Panc1 (cell line): ENCODE results near the gene SYNDIG1L. TPM values are rescaled to one million over a fixed set of nuclear protein-coding genes. Genes with fewer than 3 reads are reported as not detected.

Source experiments
- ATAC-seq: fragments of 200-7000 bp; cut with Tn5 transposase; 2 replicates; pipeline ENCODE4 v1.9.1; 2020; ENCODE audit warnings: mild to moderate bottlenecking, moderate library complexity
- BruUV-seq: library from RNA; stranded (reverse); fragments of 400-500 nt; replicated peaks from 2 replicates; lab custom pipeline; 2021; lab: Mats Ljungman, UMichigan
- CTCF ChIA-PET: fragments of 300-600 bp; sonication (Branson Sonifier 250); formaldehyde crosslinking; loops from one replicate; lab custom pipeline; 2022; ENCODE audit warnings: antibody characterized with exemption; lab: Charles Lee
- POLR2A ChIA-PET: fragments of 300-600 bp; sonication (Branson Sonifier 250); formaldehyde crosslinking; loops from one replicate; lab custom pipeline; 2022; ENCODE audit warnings: antibody characterized with exemption; lab: Charles Lee
- DNase-seq: peaks from one replicate; pipeline ENCODE4 v3.0.0-alpha.2; 2010; ENCODE audit warnings: low read depth, low spot score
- H3K27ac ChIP-seq: 2 replicates; pipeline ENCODE4 v1.5.1; 2011; ENCODE audit warnings: mild to moderate bottlenecking, low read length, inconsistent platforms
- H3K27me3 ChIP-seq: fragments of 200-500 bp; sonication (Bioruptor generic); 2 replicates; pipeline ENCODE4 v1.6.0; 2014; ENCODE audit warnings: low read length, inconsistent platforms; ENCODE audit not compliant: control insufficient read depth, insufficient read depth
- H3K36me3 ChIP-seq: fragments of 200-500 bp; sonication (Bioruptor generic); 2 replicates; pipeline ENCODE4 v1.5.1; 2014; ENCODE audit warnings: inconsistent platforms, mild to moderate bottlenecking, low read length, moderate library complexity; ENCODE audit not compliant: control insufficient read depth, insufficient read depth
- H3K4me1 ChIP-seq: 2 replicates; pipeline ENCODE4 v1.5.1; 2011; ENCODE audit warnings: inconsistent platforms, mild to moderate bottlenecking, low read length, moderate library complexity; ENCODE audit not compliant: control insufficient read depth, insufficient read depth
- H3K4me3 ChIP-seq, 2 experiments: 2 replicates each; pipeline ENCODE4 v1.5.1; 2011 to 2012; ENCODE audit warnings: low read depth in 2 of 2, low read length in 2 of 2, mild to moderate bottlenecking in 2 of 2, inconsistent platforms in 1 of 2, moderate library complexity in 1 of 2
- H3K9me3 ChIP-seq: fragments of 200-500 bp; sonication (Bioruptor generic); 2 replicates; pipeline ENCODE4 v1.5.1; 2014; ENCODE audit warnings: low read depth, mild to moderate bottlenecking, inconsistent platforms, low read length, moderate library complexity; ENCODE audit not compliant: control insufficient read depth, insufficient read depth
- CTCF ChIP-seq: fragments of 450-650 bp; IDR thresholded peaks from 2 replicates; pipeline ENCODE4 v1.5.1; 2017; ENCODE audit warnings: mild to moderate bottlenecking
- POLR2AphosphoS5 ChIP-seq: IDR thresholded peaks from 2 replicates; pipeline ENCODE4 v1.6.1; 2012; ENCODE audit warnings: mild to moderate bottlenecking, low read depth, low read length, moderate library complexity
- REST ChIP-seq, 2 experiments: IDR thresholded peaks; 2 replicates each; pipeline ENCODE4 v1.6.1; 2011 to 2012; ENCODE audit warnings: low read depth in 2 of 2, control low read depth in 1 of 2, low read length in 1 of 2, mild to moderate bottlenecking in 1 of 2, moderate library complexity in 1 of 2; ENCODE audit not compliant: insufficient read depth in 1 of 2
- SIN3A ChIP-seq: IDR thresholded peaks from 2 replicates; pipeline ENCODE4 v1.6.1; 2012; ENCODE audit warnings: low read depth, mild to moderate bottlenecking, low read length, moderate library complexity, borderline replicate concordance; ENCODE audit not compliant: insufficient read depth
- TCF7L2 ChIP-seq: IDR thresholded peaks from 2 replicates; pipeline ENCODE4 v1.6.1; 2011; ENCODE audit warnings: mild to moderate bottlenecking, low read depth, low read length, inconsistent platforms
- in situ Hi-C: cut with HindIII; loops from 2 replicates; pipeline ENCODE4 v1.10.0; 2016; ENCODE audit warnings: low sequenced_read_pairs, low pct_unique_long_range_greater_than_20kb
- intact Hi-C: fragments of 100-400 bp; cut with micrococcal nuclease; formaldehyde crosslinking; loops from one replicate; pipeline ENCODE4 v1.10.0; 2022; ENCODE audit not compliant: unreplicated experiment
- total RNA-seq: library from RNA; stranded (reverse); gene quantifications from one replicate; pipeline ENCODE4 v1.2.1, GENCODE V29; 2021; ENCODE audit not compliant: unreplicated experiment

The SYNDIG1L gene
- total RNA-seq, 1 experiment from 2014 or later: not detected

- Histone ChIP-seq H3K4me1 (no peaks in the 10 kb centered on the region), H3K27me3 (no peaks in the 10 kb centered on the region), H3K9me3 (no peaks in the 10 kb centered on the region), H3K36me3 (no peaks in the 10 kb centered on the region), H3K27ac (peak overlapping the region; percentile 39; the same call in 1 of the 2 replicates), H3K4me3 (no peak overlapping the region)
- DNase-seq: peak; percentile 67
- ATAC-seq: peak; percentile 86
- intact Hi-C loops (loop anchor here (1.0 kb wide), 1 partner anchor 117 kb away; no protein-coding TSS in a partner anchor), in situ Hi-C loops (no loop called here)
- CTCF ChIA-PET: no interaction called here
- TF ChIP-seq SIN3A: no peak
- peak; percentile 90 for TF ChIP-seq CTCF
- TF ChIP-seq TCF7L2: no peak
- POLR2A ChIA-PET: no interaction called here
- BruUV-seq: no TSS peak
Observed at GRCh38 chr14:74362361-74362915, 63.6 kb downstream of the SYNDIG1L start.

GRCh38 chr14:74360163-74360562 lies 65.8 kb downstream of the SYNDIG1L start:
- Histone ChIP-seq H3K4me3 (no peak overlapping the region), H3K4me1 (no peaks in the 10 kb centered on the region), H3K9me3 (no peaks in the 10 kb centered on the region), H3K27ac (no peak overlapping the region), H3K27me3 (no peaks in the 10 kb centered on the region), H3K36me3 (no peaks in the 10 kb centered on the region)
- DNase-seq (no peak), ATAC-seq (no peak)
- in situ Hi-C loops: no loop called here
- ChIA-PET CTCF (no interaction called here), POLR2A (interaction anchor here (0.5 kb wide), 1 partner anchor 112 kb away, joined by 5 read pairs; no protein-coding TSS in a partner anchor)
- BruUV-seq: no TSS peak
- TF ChIP-seq SIN3A: no peak
- no peak for TF ChIP-seq TCF7L2
- TF ChIP-seq POLR2AphosphoS5: no peak
- TF ChIP-seq CTCF: no peak
- no peak for TF ChIP-seq REST (IDR thresholded peaks at IDR 0.05; ENCODE audit: insufficient read depth in 1 of 2, low read depth in 2 of 2, low read length in 1 of 2)
- intact Hi-C loops: no loop called here
